Measurements from ENCODE around the gene ASTN2.

Gene ASTN2

DNA sequence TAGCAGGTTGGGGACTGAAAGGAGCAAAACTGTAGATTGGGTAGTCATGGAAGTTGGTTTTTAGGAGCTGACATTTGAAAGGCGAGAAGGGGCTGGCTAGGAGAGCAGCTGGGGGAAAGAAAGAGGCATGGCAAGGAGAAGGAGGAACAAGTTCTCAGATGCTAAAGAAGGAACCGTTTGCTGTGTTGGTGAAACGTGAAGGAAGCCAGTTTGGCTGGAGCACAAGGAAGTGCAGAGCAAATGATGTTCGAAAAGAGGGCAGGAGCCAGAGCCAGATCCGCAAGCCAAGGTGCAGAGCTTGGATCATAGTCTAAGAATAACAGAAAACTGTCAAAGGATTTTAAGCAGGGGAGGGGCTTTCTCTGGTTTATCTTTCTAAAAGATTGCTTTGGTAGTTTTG lies 276.6 kb downstream of the ASTN2 start:
- TF ChIP-seq, protein P1, sequence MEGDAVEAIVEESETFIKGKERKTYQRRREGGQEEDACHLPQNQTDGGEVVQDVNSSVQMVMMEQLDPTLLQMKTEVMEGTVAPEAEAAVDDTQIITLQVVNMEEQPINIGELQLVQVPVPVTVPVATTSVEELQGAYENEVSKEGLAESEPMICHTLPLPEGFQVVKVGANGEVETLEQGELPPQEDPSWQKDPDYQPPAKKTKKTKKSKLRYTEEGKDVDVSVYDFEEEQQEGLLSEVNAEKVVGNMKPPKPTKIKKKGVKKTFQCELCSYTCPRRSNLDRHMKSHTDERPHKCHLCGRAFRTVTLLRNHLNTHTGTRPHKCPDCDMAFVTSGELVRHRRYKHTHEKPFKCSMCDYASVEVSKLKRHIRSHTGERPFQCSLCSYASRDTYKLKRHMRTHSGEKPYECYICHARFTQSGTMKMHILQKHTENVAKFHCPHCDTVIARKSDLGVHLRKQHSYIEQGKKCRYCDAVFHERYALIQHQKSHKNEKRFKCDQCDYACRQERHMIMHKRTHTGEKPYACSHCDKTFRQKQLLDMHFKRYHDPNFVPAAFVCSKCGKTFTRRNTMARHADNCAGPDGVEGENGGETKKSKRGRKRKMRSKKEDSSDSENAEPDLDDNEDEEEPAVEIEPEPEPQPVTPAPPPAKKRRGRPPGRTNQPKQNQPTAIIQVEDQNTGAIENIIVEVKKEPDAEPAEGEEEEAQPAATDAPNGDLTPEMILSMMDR (IDR thresholded peaks at IDR 0.05; ENCODE audit: extremely low read depth, insufficient read depth, missing control alignments), result no peak
- in situ Hi-C loops (cut with MboI; ENCODE audit: low pct_unique_long_range_greater_than_20kb, low sequenced_read_pairs, unreplicated experiment), result no loop called here
- no peak for DNase-seq (ENCODE audit: low spot score)

DNA sequence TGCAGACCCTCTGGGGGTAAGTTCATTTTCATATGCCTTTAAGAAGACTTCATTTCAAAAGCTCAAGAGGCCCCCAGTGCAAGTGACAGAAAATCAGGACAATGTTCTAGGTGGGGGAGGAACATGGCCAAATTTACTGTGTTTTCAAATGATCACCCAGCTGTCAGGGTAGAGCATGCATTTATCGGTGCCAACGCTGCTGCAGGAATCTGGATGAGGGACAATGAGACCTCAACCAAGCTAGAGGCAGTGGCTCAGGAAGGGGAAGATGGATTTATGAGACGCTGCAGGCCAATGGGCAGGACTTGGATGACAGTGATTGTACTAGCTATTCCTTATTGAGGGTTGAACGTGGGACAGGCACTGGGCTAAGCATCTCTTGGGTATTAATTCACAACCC lies 278.4 kb downstream of the ASTN2 start:
- TF ChIP-seq, protein P1 (IDR thresholded peaks at IDR 0.05; ENCODE audit: extremely low read depth, insufficient read depth, missing control alignments), result no peak
- in situ Hi-C loops (cut with MboI; ENCODE audit: low pct_unique_long_range_greater_than_20kb, low sequenced_read_pairs, unreplicated experiment), result no loop called here
- no peak for DNase-seq (ENCODE audit: low spot score)

DNA sequence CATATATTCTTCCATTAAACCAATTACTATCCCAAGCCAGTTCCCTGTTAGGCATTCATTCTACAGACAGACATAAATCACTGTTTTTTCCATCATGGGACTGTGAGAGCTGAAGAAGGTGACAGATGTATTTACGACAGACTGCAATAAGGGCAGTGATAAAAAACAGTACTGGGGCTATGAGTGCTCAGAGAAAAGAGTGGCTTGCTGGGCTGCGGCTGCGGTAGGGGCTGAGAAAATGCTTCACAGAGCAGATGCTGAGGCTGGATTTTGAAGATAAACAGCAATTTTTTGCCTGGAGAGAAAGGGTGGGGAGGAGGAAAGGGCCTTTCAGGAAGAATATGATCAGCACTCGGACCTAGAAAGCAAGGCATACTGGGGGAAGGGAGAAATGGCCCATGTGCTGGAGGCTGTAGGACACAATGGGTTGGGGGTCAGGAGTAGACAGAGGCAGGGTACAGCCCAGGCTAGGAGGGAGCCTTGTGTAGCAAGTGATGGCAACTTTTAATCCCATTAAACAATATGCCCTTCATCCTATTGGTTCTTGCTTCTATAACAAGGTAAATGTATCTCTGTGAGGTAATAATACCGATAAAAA lies 279.3 kb downstream of the ASTN2 start:
- TF ChIP-seq, protein P1 (IDR thresholded peaks at IDR 0.05; ENCODE audit: extremely low read depth, insufficient read depth, missing control alignments), result no peak
- in situ Hi-C loops (cut with MboI; ENCODE audit: low pct_unique_long_range_greater_than_20kb, low sequenced_read_pairs, unreplicated experiment), result no loop called here
- DNase-seq (ENCODE audit: low spot score), result no peak

DNA sequence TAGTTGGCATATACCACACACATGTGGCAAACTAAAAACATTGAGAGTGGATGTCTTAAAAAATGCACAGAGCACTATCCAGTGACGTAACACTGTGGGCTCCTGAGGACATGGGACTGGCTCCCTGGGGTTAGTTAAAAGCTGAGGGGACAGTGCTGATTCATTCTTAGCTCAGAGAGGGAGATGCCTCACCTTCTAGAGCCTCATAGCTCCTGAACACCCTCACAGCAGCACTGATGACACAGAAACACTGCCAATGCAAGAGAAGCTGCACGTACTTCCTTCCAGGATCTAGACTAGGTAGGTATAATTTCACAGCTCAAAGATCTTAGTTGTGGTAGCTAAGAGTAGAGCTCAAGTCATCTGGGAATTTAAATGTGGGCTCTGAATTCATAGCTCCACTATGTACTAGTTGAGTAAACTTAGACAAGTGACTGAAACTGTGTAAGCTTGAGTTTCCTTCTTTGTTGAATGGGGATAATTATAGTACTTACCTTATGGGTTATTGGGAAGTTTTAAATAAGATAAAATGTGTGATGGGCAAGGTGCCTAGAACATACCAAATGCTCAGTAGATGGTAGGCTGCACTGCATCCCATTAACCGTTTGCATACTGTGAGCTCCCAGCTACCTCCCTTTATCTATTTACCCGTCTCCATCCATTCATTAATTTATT lies 279.9 kb downstream of the ASTN2 start:
- TF ChIP-seq, protein P1 (IDR thresholded peaks at IDR 0.05; ENCODE audit: extremely low read depth, insufficient read depth, missing control alignments), result no peak
- in situ Hi-C loops (cut with MboI; ENCODE audit: low pct_unique_long_range_greater_than_20kb, low sequenced_read_pairs, unreplicated experiment), result no loop called here
- no peak for DNase-seq (ENCODE audit: low spot score)

DNA sequence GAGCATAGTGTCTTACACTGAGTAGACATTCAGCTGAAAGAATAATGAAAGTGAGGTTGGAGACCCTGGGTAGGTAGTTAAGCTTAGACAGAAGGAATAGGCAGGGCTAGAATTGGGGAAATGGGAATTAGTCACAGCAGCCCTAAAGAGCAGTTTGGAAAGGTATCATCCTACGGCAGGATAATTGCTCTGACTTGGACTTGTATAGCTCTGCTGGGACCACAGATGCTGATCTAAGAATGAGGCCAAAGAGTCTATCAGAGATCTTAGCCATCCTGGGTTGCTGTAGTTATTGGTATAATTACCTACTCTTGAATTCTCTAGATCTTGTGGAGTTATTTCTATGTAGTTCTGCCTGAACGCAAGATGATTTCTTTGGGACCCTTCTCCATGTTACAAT lies 288.0 kb downstream of the ASTN2 start:
- TF ChIP-seq, protein P1 (IDR thresholded peaks at IDR 0.05; ENCODE audit: extremely low read depth, insufficient read depth, missing control alignments), result no peak
- no peak for DNase-seq (ENCODE audit: low spot score)
- in situ Hi-C loops (cut with MboI; ENCODE audit: low pct_unique_long_range_greater_than_20kb, low sequenced_read_pairs, unreplicated experiment), result no loop called here

DNA sequence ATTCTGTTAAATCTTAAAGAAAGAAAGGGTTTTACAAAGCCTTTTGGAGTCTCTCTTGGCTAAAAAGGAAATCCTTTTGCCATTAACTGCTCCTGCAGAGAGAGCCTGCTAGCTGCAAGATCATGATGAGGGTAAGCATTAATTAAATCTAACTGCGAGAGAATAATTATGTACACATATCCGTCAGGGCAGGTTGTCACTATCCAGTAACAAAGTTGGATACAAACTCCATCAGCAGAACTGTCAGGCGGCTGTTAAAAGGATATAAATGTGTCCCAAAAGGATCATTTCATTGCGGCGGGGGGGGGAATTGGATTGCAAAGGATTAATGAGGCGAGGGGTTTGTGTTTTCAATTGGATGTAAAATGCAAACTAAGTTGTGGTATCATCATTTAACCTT lies 289.3 kb downstream of the ASTN2 start:
- in situ Hi-C loops (cut with MboI; ENCODE audit: low pct_unique_long_range_greater_than_20kb, low sequenced_read_pairs, unreplicated experiment), result no loop called here
- TF ChIP-seq, protein P1 (IDR thresholded peaks at IDR 0.05; ENCODE audit: extremely low read depth, insufficient read depth, missing control alignments), result no peak
- no peak for DNase-seq (ENCODE audit: low spot score)

All from GM13977 (cell line).